ENCODE measurements around the gene WDPCP.

GRCh38 chr2:63132020-63132419 is 456.3 kb downstream of the WDPCP start:
- TF ChIP-seq EZH2 (IDR thresholded peaks at IDR 0.05; ENCODE audit: low read depth): no peak
- TF ChIP-seq, protein P1, sequence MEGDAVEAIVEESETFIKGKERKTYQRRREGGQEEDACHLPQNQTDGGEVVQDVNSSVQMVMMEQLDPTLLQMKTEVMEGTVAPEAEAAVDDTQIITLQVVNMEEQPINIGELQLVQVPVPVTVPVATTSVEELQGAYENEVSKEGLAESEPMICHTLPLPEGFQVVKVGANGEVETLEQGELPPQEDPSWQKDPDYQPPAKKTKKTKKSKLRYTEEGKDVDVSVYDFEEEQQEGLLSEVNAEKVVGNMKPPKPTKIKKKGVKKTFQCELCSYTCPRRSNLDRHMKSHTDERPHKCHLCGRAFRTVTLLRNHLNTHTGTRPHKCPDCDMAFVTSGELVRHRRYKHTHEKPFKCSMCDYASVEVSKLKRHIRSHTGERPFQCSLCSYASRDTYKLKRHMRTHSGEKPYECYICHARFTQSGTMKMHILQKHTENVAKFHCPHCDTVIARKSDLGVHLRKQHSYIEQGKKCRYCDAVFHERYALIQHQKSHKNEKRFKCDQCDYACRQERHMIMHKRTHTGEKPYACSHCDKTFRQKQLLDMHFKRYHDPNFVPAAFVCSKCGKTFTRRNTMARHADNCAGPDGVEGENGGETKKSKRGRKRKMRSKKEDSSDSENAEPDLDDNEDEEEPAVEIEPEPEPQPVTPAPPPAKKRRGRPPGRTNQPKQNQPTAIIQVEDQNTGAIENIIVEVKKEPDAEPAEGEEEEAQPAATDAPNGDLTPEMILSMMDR (conservative IDR thresholded peaks at IDR 0.05): no peak
